HL-60/S4 (cell line): Measurements from ENCODE around the gene PDZRN4.

Experiments used
- in situ Hi-C: fragments of 300-500 bp; cut with MboI; formaldehyde crosslinking; loops from 2 replicates; pipeline ENCODE4 v1.14.3; 2022; ENCODE audit warnings: low sequenced_read_pairs

The PDZRN4 gene

GRCh38 chr12:41344776-41345470, 156.8 kb downstream of the PDZRN4 start:
- in situ Hi-C loops: no loop called here

DNA sequence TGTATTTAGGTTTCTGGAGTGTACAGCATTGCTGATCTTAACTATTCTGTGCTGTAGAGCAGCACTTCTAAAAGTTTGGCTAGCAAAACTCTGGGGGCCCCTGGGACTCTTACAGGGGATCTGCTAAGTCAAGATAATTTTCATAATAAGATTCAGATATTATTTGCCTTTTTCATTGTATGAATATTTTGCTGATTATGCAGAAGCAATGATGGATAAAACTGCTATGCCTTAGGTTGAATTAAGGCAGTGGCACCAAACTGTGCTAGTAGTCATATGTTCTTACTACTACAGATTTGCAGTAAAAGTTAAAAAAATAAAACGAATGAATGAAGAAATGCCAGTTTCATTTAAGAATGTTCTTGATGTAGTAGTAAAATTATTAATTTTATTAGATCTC, 160.1 kb downstream of the PDZRN4 start:
- in situ Hi-C loops: no loop called here

DNA sequence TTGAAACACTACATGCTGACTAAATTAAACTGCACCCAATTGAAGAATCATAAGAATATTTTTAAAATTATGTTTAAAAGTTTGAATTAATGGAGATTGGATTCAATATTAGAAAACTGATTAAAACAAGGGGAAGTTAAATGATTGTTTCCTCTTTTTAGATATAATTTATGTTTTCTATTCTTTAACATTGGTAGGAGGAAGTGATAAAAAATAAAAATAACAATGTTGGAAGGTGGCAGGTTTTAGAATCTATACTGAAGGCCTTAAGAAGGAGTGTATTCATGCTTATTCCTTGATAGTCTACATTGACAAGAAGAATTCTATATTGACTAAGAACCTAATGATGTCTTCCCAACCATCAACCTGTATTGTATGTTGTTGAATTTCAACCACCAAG, 168.1 kb downstream of the PDZRN4 start:
- in situ Hi-C loops: no loop called here

GRCh38 chr12:41361738-41362137, 173.6 kb downstream of the PDZRN4 start:
- in situ Hi-C loops: no loop called here

DNA sequence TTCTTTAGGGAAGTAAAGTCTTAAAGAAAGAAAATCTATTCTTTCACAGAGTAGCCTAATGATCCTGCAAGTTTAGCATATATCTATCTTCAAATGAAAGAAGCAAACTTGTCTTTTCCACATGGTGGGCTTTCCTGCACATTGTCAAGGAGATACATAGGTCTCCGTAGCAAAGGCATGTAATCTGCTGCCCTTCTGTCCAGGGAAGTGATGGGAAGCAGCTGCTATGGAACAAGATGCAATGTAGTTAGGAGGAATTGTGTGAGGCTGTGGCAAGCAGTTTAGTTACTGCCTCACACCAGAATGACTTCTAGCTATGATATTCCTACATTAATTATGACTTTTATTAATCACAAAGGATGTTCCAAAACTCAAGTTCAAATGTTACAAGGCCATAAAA, 174.4 kb downstream of the PDZRN4 start:
- in situ Hi-C loops: no loop called here

DNA sequence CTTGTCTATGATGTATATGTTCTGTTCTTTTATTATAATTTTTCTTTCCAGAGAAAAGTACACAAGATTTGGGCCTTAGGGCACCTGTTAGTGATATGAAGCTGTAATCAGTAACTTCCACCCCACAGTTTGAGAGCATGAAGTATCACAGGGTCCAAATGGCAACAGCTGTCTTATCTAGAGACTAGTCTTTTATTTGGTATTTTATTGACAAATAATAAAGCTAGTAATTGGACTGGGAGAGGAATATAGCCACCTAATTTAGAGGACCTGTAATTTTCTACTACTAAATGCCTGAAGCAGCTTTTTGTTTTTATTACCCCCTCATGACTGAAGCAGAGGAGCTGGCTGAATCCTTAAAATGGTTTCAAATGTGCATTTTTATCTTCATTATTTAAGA, 174.8 kb downstream of the PDZRN4 start:
- in situ Hi-C loops: no loop called here

- in situ Hi-C loops: no loop called here
Measured at GRCh38 chr12:41364211-41364610, 176.1 kb downstream of the PDZRN4 start.

- in situ Hi-C loops: no loop called here
Measured at GRCh38 chr12:41365653-41366171, 177.6 kb downstream of the PDZRN4 start.

GRCh38 chr12:41367726-41368405, 179.7 kb downstream of the PDZRN4 start:
- in situ Hi-C loops: no loop called here

DNA sequence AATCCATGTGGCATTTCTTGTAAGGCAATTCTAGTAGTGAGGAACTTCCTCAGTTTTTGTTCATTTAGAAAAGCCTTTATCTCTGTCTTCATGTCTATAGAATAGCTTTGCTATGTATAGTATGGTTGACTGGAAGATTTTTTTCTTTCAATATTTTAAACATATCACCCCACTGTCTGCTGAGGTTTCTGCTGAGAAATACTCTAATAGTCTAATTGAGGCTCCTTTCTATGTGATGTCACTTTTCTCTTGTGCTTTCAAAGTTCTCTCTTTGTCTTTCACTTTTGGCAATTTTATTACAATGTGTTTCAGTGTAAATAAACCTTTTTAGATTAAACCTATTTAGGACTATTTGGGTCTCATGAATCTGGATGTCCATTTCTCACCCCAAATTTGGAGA, 192.8 kb downstream of the PDZRN4 start:
- in situ Hi-C loops: no loop called here

DNA sequence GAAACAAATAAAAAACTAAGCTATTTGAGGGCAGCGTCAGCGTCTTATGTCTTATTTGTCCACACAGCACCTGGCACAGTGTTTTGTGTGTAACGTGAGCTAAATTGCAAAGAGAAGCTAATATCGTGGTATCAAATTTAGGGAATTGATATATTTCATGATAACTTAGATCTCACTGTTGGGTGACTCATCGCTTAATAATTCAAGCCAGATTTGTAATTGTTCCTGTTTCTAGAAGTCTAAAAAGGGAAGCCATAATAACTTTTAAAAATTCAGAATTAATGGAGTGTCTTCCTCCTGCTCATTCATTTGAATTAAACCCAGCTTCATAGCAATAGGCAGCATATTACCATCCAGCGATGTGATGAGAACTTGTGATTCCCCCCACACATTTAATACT, 214.7 kb downstream of the PDZRN4 start:
- in situ Hi-C loops: no loop called here

DNA sequence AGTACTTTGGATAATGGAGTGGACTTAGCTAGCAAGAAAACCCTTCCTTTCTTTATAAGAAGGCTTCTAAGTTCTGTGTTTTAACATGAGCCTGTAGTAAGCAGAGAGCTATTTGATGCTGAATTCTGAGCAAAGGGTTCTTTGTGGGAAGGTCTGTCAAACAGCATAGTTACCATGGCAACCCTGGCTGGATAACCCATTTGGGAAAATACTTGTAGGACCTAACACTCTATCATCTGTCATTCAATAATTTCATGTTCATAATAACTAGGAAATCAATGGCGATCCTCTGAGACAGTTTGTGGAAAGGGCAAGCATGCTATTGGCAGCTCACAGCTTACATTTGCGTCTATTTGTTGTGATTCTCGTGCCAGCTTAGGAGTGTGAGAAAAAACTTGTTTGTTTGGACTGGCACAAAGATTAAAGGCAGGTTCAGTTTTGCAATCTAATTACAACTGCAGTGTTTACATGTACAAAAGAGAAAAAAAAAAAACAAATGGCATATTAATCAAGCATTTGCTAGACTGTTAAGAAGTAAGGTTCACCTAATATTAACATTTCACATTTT, 219.2 kb downstream of the PDZRN4 start:
- in situ Hi-C loops: no loop called here

DNA sequence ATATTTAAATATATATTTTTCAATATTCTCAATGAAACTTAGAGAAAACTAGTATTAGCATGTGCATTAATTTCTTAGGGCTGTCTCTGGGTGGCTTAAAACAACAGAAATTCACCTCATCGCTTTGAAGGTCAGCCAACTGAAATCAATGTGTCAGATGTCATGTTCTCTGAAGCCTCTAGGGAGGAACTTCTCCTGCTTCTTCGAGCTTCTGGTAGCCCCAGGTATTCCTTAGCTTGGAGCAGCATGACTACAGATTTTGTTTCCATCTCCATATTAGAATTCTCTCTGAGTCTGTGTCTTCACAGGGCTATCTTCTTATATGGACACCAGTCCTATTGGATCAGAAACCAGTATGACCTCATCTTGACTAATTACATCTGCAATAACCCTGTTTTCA, 221.5 kb downstream of the PDZRN4 start:
- in situ Hi-C loops: no loop called here

- in situ Hi-C loops: no loop called here
Measured at GRCh38 chr12:41418586-41418985, 230.5 kb downstream of the PDZRN4 start.

DNA sequence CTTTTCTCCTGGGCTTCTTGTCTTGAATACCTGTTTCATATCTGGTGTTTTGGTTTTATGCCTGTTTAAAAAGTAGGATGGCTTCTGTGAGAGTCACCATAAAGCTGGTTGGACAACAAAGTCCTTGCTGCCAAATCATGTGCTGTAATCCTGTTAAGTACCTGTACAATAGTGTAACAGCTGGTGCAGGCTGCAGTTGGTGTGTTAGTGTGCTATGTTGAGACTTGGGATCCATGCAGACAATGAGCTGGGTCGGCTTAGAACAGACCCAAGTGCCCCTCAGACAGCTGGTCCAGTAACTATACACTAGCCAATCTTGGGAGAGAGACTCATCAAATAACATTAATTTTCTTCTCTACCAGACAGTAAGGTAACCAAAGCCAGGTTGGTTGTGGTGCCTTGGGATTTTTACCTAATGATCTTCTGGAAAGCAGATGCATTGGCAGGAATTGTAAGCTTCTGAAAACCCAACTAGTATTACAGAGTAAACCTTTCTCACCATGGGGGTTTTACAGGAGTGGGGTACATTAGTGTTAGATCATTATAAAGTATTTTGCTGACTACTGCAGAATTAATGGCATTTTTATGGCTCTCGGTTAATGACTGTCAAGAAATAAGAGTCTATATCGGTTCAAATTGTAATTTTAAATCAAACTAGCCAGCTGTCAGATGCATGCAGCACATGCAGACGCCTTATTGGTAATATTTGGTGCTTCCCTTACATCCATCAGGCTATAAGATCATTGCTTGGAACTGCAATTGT, 231.2 kb downstream of the PDZRN4 start:
- in situ Hi-C loops: no loop called here

DNA sequence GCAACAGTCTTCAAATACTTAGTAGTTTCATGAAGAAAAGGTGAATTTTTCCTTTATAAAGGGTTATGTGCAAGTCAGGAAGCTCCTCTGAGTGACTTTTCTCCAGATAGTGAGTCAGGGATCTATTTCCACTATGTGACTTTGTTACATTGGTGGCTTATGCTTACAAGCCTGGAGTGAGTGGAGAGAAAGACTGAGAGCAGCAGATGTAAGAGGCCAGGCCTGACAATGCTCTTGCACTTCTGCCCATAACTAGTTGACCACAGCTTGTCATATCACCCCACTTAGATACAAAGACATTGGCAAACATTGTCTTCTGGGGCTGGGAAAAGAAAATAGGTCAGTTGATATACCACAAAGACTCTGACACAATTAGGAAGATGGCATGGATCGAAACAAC, 236.5 kb downstream of the PDZRN4 start:
- in situ Hi-C loops: no loop called here

DNA sequence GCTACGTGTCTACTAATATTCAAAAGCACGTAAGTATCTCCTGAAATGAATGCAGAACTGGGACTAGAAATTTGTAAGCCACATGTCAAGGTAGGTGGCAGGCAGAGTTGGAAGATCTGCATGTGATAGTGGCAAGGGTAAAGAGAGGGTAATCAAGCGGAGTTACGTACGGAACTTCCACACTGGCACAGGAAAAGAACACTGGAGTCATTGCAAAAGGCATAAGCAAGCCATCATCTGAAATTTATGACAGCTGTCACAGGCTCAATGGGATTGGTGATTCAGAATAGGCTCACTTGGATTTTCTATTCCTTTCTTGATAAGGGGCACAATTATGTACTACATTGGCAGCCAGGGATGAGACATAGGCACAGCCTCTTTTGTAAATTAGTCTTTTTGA, 245.3 kb downstream of the PDZRN4 start:
- in situ Hi-C loops: no loop called here

- in situ Hi-C loops: no loop called here
Measured at GRCh38 chr12:41436076-41436475, 248.0 kb downstream of the PDZRN4 start.

DNA sequence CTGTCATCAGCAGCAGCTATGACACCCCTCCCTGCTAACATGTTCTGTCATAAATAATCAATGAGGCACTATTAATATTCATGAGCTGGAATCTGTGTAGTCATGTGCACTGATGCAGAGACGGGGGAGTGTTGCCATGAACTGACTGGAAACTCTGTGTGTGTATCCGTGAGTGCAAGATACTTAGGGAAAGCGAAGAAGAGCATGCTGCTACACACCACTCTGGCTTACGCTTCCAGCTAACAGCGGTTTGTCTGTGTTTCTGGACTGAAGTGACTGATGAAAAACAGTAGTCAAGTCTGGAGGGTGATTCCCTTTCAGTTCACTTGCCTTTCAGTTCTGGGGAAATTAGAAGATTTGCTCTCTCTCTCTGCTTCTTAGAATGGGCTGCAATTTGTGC, 249.4 kb downstream of the PDZRN4 start:
- in situ Hi-C loops: no loop called here

DNA sequence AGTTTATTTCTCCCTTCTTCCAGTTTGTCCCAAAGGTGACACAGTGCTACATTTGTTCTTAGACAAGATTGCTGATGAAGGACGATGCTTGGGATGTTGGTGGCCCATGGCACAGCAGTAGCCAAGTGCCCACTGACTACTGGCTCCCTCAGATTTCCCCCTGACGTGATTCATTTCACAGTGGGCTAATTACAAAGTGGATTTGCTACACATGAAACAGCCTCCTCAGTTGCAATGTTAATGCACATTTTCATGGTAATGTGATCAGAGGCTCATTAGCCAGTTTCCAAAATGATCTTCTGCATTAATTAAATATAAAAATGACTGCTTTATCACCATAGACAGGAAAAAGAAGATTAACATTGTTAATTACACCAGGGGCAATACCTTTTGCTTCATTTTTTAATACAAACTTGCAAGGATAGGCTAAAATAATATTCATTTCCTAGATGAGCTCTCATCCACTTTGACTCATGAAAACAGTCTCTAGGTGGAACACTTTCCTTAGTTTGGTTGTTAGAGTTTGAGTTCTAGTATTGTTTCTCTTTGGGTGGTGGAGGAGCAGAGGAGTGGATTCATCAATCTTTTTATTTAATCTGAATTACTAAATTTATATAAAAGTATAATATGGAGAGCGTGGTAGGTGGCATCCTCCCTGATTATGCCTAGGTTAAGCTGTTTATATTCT, 250.9 kb downstream of the PDZRN4 start:
- in situ Hi-C loops: no loop called here

- in situ Hi-C loops: no loop called here
Measured at GRCh38 chr12:41439801-41440200, 251.7 kb downstream of the PDZRN4 start.
